Ascending aorta (tissue), 2 donors: ENCODE results near the gene PER1. TPM values are rescaled to one million over a fixed set of nuclear protein-coding genes. Genes with fewer than 3 reads are reported as not detected.

Experiments
- DNase-seq, 2 donors: peaks; one replicate each; pipeline ENCODE4 v3.0.0-alpha.2; 2019; ENCODE audit warnings: low spot score in 2 of 2
- H3K27ac ChIP-seq, 2 donors: fragments of 200-600 bp; sonication (generic); one replicate each; pipeline ENCODE4 v1.5.1; 2016 to 2017; ENCODE audit warnings: mild to moderate bottlenecking in 1 of 2
- H3K27me3 ChIP-seq: fragments of 200-600 bp; sonication (generic); one replicate; pipeline ENCODE4 v1.5.1; 2017
- H3K36me3 ChIP-seq, 2 donors: fragments of 200-600 bp; sonication (generic); one replicate each; pipeline ENCODE4 v1.5.1; 2016
- H3K4me1 ChIP-seq, 2 donors: fragments of 200-600 bp; sonication (generic); one replicate each; pipeline ENCODE4 v1.5.1; 2016 to 2017; ENCODE audit warnings: mild to moderate bottlenecking in 1 of 2
- H3K4me3 ChIP-seq, 2 donors: fragments of 200-600 bp; sonication (generic); one replicate each; pipeline ENCODE4 v1.5.1; 2016 to 2017; ENCODE audit warnings: mild to moderate bottlenecking in 1 of 2
- H3K9me3 ChIP-seq, 2 donors: fragments of 200-600 bp; sonication (generic); one replicate each; pipeline ENCODE4 v1.5.1; 2016
- CTCF ChIP-seq, 3 experiments: fragments of 200-600 bp in 2 of 3; fragments of 450-650 bp in 1 of 3; sonication (generic) in 2 of 3; IDR thresholded peaks; one replicate each; pipeline ENCODE4 v1.5.1; 2016 to 2019; ENCODE audit warnings: antibody characterized with exemption in 3 of 3, mild to moderate bottlenecking in 1 of 3, moderate library complexity in 1 of 3
- intact Hi-C: fragments of 100-400 bp; cut with DNase I; formaldehyde crosslinking; loops from one replicate; pipeline ENCODE4 v1.15.1; 2023
- total RNA-seq: library from RNA; depleted of rRNA; stranded (reverse); fragments of >200 nt; gene quantifications from one replicate; pipeline ENCODE4 v1.1.0, GENCODE V29; 2016

The PER1 gene
- total RNA-seq, 1 donor from 2014 or later, result 178 TPM

DNA sequence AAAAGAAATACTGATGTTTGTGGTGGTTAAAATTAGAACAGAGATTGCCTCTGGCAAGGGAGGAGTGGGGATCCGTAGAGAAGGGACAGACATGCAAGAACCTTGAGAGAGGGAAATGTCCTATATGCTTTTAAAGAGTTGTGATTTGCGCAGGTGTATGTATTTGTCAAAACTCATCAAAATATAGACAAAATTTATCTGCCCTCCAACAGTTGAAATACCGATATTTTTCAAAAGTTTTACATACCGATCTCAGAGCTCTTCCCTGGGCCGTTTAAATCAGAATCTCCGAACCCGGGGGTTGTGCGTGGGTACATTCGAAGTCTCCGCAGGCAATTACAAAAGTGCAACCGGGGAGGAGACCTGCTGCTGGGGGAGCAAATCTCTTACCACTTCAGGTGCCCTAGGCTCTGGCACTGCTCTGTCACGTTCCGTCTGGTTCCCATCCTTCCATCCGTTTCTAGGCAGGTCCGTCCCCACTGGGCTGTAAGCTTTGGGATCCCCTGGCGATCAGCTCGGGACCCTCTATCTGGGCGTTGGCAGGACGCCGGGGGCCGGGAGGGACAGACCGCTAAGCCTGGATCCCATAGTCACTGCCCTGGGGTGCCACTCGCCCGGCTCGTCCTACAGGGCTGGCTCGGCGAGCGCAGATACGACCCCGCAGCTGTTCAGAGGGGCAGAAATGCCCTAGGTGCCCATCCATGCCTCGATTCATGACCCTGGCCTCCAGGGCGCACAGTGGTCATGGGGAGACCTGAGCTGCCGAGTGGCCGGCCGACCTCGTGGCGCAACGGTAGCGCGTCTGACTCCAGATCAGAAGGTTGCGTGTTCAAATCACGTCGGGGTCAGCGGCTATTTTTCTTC lies 33.6 kb upstream of the PER1 start:
- Histone ChIP-seq H3K36me3 (no peaks in the 10 kb centered on the region), H3K4me1 (peaks cover 14 to 21% of the 10 kb centered on the region in 2 donors), H3K4me3 (peak overlapping the region; percentile 70 to 75), H3K27ac (peak overlapping the region; percentile 88 to 96), H3K27me3 (no peaks in the 10 kb centered on the region), H3K9me3 (no peaks in the 10 kb centered on the region)
- DNase-seq, result peak; percentile 63 to 96
- TF ChIP-seq CTCF (IDR thresholded peaks at IDR 0.05), result no peak
- intact Hi-C loops, result loop anchor here (1.0 to 5.0 kb wide), 4 partner anchors 23 to 111 kb away; partner anchors contain the start of genes SLC25A35 and VAMP2

GRCh38 chr17:8176998-8177731 lies 25.0 kb upstream of the PER1 start:
- intact Hi-C loops, result loop anchor here (10.0 kb wide), 1 partner anchor 592 kb away; the partner anchor contains the start of gene MPDU1
- peak overlapping the region; percentile 64 to 71 for H3K4me3 ChIP-seq
- H3K9me3 ChIP-seq, result no peaks in the 10 kb centered on the region
- H3K27ac ChIP-seq, result peak overlapping the region in 1 of 2 donors; percentile 73
- no peak for DNase-seq
- H3K36me3 ChIP-seq, result no peaks in the 10 kb centered on the region
- no peak for TF ChIP-seq CTCF (IDR thresholded peaks at IDR 0.05)
- no peaks in the 10 kb centered on the region for H3K27me3 ChIP-seq
- H3K4me1 ChIP-seq, result peaks cover 0 to 17% of the 10 kb centered on the region in 2 donors

GRCh38 chr17:8176197-8176940 lies 24.2 kb upstream of the PER1 start, which contains the start of gene TMEM107:
TSS of gene TMEM107 (minus strand) at chr17:8176380. CDS start at chr17:8176286, 94 bp downstream.
- Histone ChIP-seq H3K4me1 (peaks cover 0 to 17% of the 10 kb centered on the region in 2 donors), H3K27ac (peak within 1 kb of the TSS; percentile 73 to 75), H3K4me3 (peak within 1 kb of the TSS; percentile 64 to 71), H3K36me3 (no peaks in the 10 kb centered on the region), H3K27me3 (no peaks in the 10 kb centered on the region), H3K9me3 (no peaks in the 10 kb centered on the region)
- intact Hi-C loops, result loop anchor here (10.0 kb wide), 1 partner anchor 592 kb away; the partner anchor contains the start of gene MPDU1
- peak in 1 of 2 donors; percentile 94 for DNase-seq
- peak in 2 of 3 experiments; percentile 15 to 24 for TF ChIP-seq CTCF (IDR thresholded peaks at IDR 0.05)

- no peaks in the 10 kb centered on the region for H3K9me3 ChIP-seq
- peak overlapping the region; percentile 64 to 71 for H3K4me3 ChIP-seq
- peaks cover 0 to 17% of the 10 kb centered on the region in 2 donors for H3K4me1 ChIP-seq
- intact Hi-C loops, result loop anchor here (10.0 kb wide), 1 partner anchor 591 kb away; the partner anchor contains the start of gene MPDU1
- no peaks in the 10 kb centered on the region for H3K36me3 ChIP-seq
- TF ChIP-seq CTCF (IDR thresholded peaks at IDR 0.05), result no peak
- no peak for DNase-seq
- H3K27me3 ChIP-seq, result no peaks in the 10 kb centered on the region
- H3K27ac ChIP-seq, result peak overlapping the region; percentile 73 to 75
Observed at GRCh38 chr17:8175795-8176196, 23.6 kb upstream of the PER1 start.

DNA sequence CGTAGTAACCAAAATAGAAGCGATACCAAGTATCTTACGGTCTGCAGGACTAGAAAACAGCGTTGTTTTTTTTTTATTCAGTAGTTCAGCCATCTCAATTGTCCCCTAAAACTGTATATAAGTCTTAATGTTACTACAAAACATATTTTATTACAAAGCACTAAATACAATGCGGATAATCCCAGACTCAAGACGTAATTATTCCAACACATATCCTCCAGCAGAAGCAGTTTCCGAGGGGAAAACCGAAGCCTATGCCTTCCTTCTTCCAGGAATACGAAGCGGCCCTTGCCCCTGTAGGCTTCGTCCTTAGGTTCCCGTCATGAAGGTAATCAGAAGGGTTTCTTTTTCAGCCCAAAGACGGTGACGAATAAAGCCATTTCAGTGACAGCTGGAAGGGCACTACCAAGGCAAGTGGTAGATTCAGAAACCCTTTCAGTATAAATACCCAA lies 21.7 kb upstream of the PER1 start:
- H3K27ac ChIP-seq, result peak overlapping the region; percentile 78 to 89
- H3K4me3 ChIP-seq, result peak overlapping the region; percentile 50 to 58
- no peak for DNase-seq
- no peaks in the 10 kb centered on the region for H3K9me3 ChIP-seq
- no peak for TF ChIP-seq CTCF (IDR thresholded peaks at IDR 0.05)
- intact Hi-C loops, result loop anchor here (5.0 to 10.0 kb wide), 2 partner anchors 48 to 589 kb away; partner anchors contain the start of gene MPDU1
- H3K27me3 ChIP-seq, result no peaks in the 10 kb centered on the region
- H3K36me3 ChIP-seq, result no peaks in the 10 kb centered on the region
- peaks cover 0 to 17% of the 10 kb centered on the region in 2 donors for H3K4me1 ChIP-seq
